OCI-LY3 (cell line): ENCODE data around the gene DRAM2.
"Not testable (repeated sequence)": the region's sequence is repeated elsewhere in the genome, so short reads cannot be mapped to it uniquely, and the experiment has no call there.

ENCODE experiments used
- H2AFZ ChIP-seq: fragments of 200-600, 300-600 bp; shearing (Covaris generic); 2 replicates; pipeline ENCODE4 v1.6.0; 2014; ENCODE audit warnings: antibody characterized with exemption, low read depth, low read length
- H3K27ac ChIP-seq: fragments of 200-600, 300-600 bp; sonication (generic); 2 replicates; pipeline ENCODE4 v1.5.1; 2014; ENCODE audit warnings: mild to moderate bottlenecking, low read length, moderate library complexity, mixed read lengths
- H3K27me3 ChIP-seq: fragments of 200-600, 300-600 bp; sonication (generic); 2 replicates; pipeline ENCODE4 v1.6.1; 2014; ENCODE audit warnings: low read depth, low read length, mixed read lengths
- H3K36me3 ChIP-seq: fragments of 200-600, 300-600 bp; sonication (generic); replicated peaks from 2 replicates; pipeline ENCODE3; 2014; ENCODE audit warnings: low read depth, low read length, mixed read lengths
- H3K4me1 ChIP-seq: fragments of 300-600, 200-600 bp; sonication (generic); 2 replicates; pipeline ENCODE4 v1.6.1; 2014; ENCODE audit warnings: low read length, mixed read lengths
- H3K4me2 ChIP-seq: fragments of 200-600, 300-600 bp; sonication (generic); 2 replicates; pipeline ENCODE4 v1.6.1; 2014; ENCODE audit warnings: low read length, mixed read lengths
- H3K4me3 ChIP-seq: fragments of 300-600, 200-600 bp; sonication (generic); 2 replicates; pipeline ENCODE4 v1.5.1; 2014; ENCODE audit warnings: antibody characterized with exemption, mild to moderate bottlenecking, low read length, moderate library complexity
- H3K79me2 ChIP-seq: fragments of 300-600, 200-600 bp; shearing (Covaris generic); 2 replicates; pipeline ENCODE4 v1.6.1; 2014; ENCODE audit warnings: mild to moderate bottlenecking, low read length, mixed read lengths
- H3K9ac ChIP-seq: fragments of 300-600, 200-600 bp; shearing (Covaris generic); 2 replicates; pipeline ENCODE4 v1.6.0; 2014; ENCODE audit warnings: mild to moderate bottlenecking, low read length, moderate library complexity
- H3K9me3 ChIP-seq: fragments of 200-600, 300-600 bp; shearing (Covaris generic); 2 replicates; pipeline ENCODE4 v1.6.1; 2014; ENCODE audit warnings: low read length, mixed read lengths; ENCODE audit not compliant: insufficient read depth
- H4K20me1 ChIP-seq: fragments of 200-600, 300-600 bp; sonication (generic); 2 replicates; pipeline ENCODE4 v1.6.1; 2016; ENCODE audit warnings: low read length, mixed read lengths; ENCODE audit not compliant: insufficient read depth
- CTCF ChIP-seq: fragments of 200-600, 300-600 bp; sonication (generic); IDR thresholded peaks from 2 replicates; pipeline ENCODE4 v1.5.1; 2014; ENCODE audit warnings: antibody characterized with exemption, low read length, low read depth
- EZH2phosphoT487 ChIP-seq: fragments of 200-600 bp; shearing (Covaris generic); IDR thresholded peaks from 2 replicates; pipeline ENCODE4 v1.6.1; 2018; ENCODE audit warnings: antibody characterized with exemption, mixed run types, low read depth

The DRAM2 gene

DNA sequence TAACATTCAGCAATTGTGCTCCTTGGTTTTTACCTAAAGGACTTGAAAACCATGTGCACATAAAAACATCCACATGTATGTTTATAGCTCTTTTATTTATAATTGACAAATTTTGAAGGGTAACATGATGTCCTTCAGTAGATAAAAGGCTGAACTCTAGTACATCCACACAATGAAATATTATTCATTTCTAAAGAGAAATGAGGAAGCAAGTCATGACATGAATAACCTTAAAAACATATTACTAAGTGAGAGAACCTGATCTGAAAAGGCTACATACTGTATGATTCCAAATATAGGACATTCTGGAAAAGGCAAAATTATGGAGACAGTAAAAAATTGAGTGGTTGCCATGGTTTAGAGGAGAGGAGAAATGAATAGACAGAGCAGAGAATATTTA, 50.3 kb downstream of the DRAM2 start:
- Histone ChIP-seq H3K36me3 (peaks cover 4% of the 10 kb centered on the region), H3K27ac (no peak overlapping the region), H3K4me3 (no peak overlapping the region), H4K20me1 (no peaks in the 10 kb centered on the region), H3K4me1 (peaks cover 10% of the 10 kb centered on the region), H3K9me3 (no peaks in the 10 kb centered on the region), H3K9ac (no peak overlapping the region), H3K79me2 (no peaks in the 10 kb centered on the region), H3K4me2 (no peak overlapping the region; the same call in 1 of the 2 replicates), H3K27me3 (no peaks in the 10 kb centered on the region), H2AFZ (no peak overlapping the region)
- TF ChIP-seq CTCF, result no peak
- no peak for TF ChIP-seq EZH2phosphoT487

- TF ChIP-seq EZH2phosphoT487 (no peak), CTCF (no peak)
- peaks cover 4% of the 10 kb centered on the region for H3K36me3 ChIP-seq
Measured at GRCh38 chr1:111085676-111086075, 54.2 kb downstream of the DRAM2 start.

GRCh38 chr1:111084999-111085398, 54.9 kb downstream of the DRAM2 start:
- TF ChIP-seq CTCF (no peak), EZH2phosphoT487 (no peak)
- no peaks in the 10 kb centered on the region for H3K9me3 ChIP-seq
- H3K4me3 ChIP-seq, result no peak overlapping the region
- H3K36me3 ChIP-seq, result no peaks in the 10 kb centered on the region
- no peaks in the 10 kb centered on the region for H4K20me1 ChIP-seq
- H3K4me2 ChIP-seq, result no peak overlapping the region
- no peak overlapping the region for H3K27ac ChIP-seq
- no peaks in the 10 kb centered on the region for H3K79me2 ChIP-seq
- H3K9ac ChIP-seq, result no peak overlapping the region
- H3K27me3 ChIP-seq, result no peaks in the 10 kb centered on the region
- no peak overlapping the region for H2AFZ ChIP-seq
- H3K4me1 ChIP-seq, result peaks cover 22% of the 10 kb centered on the region

More at GRCh38 chr1:111085676-111086075, 54.2 kb downstream of the DRAM2 start:
- Histone ChIP-seq H4K20me1 (no peaks in the 10 kb centered on the region), H3K27me3 (no peaks in the 10 kb centered on the region), H3K9me3 (no peaks in the 10 kb centered on the region), H2AFZ (no peak overlapping the region), H3K79me2 (no peaks in the 10 kb centered on the region), H3K4me1 (peaks cover 23% of the 10 kb centered on the region), H3K4me2 (no peak overlapping the region), H3K4me3 (no peak overlapping the region), H3K9ac (no peak overlapping the region), H3K27ac (no peak overlapping the region)

- H3K9me3 ChIP-seq, result no peaks in the 10 kb centered on the region
- TF ChIP-seq EZH2phosphoT487 (no peak), CTCF (no peak)
- no peaks in the 10 kb centered on the region for H4K20me1 ChIP-seq
- no peak overlapping the region for H3K4me2 ChIP-seq
- no peaks in the 10 kb centered on the region for H3K36me3 ChIP-seq
- H3K4me3 ChIP-seq, result no peak overlapping the region
- peaks cover 13% of the 10 kb centered on the region for H3K4me1 ChIP-seq
- H3K9ac ChIP-seq, result no peak overlapping the region
- H3K27me3 ChIP-seq, result no peaks in the 10 kb centered on the region
- no peaks in the 10 kb centered on the region for H3K79me2 ChIP-seq
- no peak overlapping the region for H3K27ac ChIP-seq
- H2AFZ ChIP-seq, result no peak overlapping the region
Measured at GRCh38 chr1:111082421-111083203, 57.3 kb downstream of the DRAM2 start.

DNA sequence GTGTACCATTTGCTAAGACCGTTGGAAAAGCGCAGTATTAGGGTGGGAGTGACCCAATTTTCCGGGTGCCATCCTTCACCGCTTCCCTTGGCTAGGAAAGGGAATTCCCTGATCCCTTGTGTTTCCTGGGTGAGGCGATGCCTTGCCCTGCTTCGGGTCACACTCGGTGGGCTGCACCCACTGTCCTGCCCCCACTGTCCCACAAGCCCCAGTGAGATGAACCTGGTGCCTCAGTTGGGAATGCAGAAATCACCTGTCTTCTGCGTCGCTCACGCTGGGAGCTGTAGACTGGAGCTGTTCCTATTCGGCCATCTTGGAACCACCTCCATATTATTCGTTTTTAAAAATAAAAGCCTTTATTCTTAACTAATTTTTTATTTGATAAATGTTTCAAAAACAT, 60.6 kb downstream of the DRAM2 start:
- not testable (repeated sequence) for H3K36me3 ChIP-seq, H3K27ac ChIP-seq, H4K20me1 ChIP-seq, H2AFZ ChIP-seq, H3K4me2 ChIP-seq, H3K4me3 ChIP-seq, H3K9me3 ChIP-seq, H3K79me2 ChIP-seq, H3K27me3 ChIP-seq, H3K9ac ChIP-seq
- H3K4me1 ChIP-seq, result peaks cover 13% of the 10 kb centered on the region

GRCh38 chr1:111077312-111077711, 62.6 kb downstream of the DRAM2 start:
- not testable (repeated sequence) for H3K79me2 ChIP-seq, H3K9me3 ChIP-seq, H3K4me1 ChIP-seq, H4K20me1 ChIP-seq, H2AFZ ChIP-seq, H3K4me2 ChIP-seq, H3K4me3 ChIP-seq, H3K27ac ChIP-seq, H3K9ac ChIP-seq, H3K27me3 ChIP-seq, H3K36me3 ChIP-seq
